Measurements from ENCODE around the gene LRP8. TPM values are rescaled to one million over a fixed set of nuclear protein-coding genes. Genes with fewer than 3 reads are reported as not detected.
"Not testable (repeated sequence)": the region's sequence is repeated elsewhere in the genome, so short reads cannot be mapped to it uniquely, and the experiment has no call there.

LRP8 gene
- total RNA-seq, 1 experiment from 2014 or later, result 28.6 TPM

DNA sequence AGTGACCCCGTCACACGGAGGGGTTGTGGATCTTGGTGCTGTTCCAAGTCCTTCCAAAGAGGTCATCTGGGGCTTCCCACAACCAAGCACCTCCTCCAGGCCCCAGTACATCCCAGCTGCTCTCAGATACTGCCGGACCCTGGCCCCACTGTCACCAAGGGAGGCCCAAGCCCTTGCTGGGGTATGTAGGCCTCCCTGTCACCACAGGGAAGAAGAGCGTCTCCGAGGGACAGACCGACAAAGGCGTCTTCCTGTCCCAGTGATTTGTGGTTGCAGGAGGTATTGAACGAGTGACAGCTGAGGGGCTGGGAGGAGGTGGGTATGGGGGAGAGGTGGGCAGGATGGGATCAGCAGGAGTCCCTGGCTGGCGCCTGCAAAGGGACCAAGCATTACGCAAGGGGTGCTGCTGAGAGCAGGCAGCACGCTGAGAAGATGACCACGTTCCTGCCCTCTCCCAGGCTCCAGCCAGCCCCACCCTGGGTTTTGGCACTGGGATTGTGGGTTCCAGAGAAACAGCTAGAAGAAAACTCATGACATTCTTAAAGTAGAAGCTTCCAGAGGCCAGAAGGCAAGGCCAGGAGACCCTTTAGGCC lies 29.7 kb downstream of the LRP8 start:
- in situ Hi-C loops (cut with HindIII; ENCODE audit: low pct_unique_long_range_greater_than_20kb, low sequenced_read_pairs), result no loop called here
- DNase-seq (ENCODE audit: low read depth, low spot score), result no peak

GRCh38 chr1:53297195-53297594 lies 30.7 kb downstream of the LRP8 start:
- in situ Hi-C loops (cut with HindIII; ENCODE audit: low pct_unique_long_range_greater_than_20kb, low sequenced_read_pairs), result no loop called here
- no peak for DNase-seq (ENCODE audit: low read depth, low spot score)

DNA sequence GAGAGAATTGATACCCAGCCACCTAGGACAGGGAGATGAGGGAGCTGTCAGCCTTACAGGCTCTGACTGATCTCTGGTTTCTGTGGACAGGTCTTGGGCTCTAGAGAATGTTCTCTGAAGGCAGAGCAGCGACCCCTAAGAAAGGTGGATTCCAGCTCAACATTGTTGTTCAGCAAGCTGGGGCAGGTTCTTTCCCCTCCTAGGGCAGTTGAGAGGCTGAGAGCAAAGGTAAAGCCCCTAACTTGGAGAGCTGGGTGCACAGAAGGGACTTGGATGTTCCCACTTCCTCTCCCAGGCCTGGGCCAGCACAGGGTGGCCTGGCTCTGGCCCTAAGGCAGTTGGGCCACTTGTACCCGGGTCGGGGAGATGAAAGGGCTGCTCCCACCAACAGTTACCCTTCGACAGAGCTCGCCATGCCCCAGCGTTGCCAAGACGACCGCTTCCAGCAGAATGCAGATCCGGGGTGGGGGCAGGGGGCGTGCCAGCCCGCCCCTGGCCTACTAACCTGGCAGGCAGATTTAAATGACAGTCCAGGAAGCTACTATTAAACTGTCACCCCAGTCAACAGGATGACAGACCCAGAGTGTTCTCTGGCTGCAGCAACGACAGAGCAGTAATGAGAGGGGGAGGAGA lies 31.6 kb downstream of the LRP8 start:
- no peak for DNase-seq (ENCODE audit: low read depth, low spot score)

DNA sequence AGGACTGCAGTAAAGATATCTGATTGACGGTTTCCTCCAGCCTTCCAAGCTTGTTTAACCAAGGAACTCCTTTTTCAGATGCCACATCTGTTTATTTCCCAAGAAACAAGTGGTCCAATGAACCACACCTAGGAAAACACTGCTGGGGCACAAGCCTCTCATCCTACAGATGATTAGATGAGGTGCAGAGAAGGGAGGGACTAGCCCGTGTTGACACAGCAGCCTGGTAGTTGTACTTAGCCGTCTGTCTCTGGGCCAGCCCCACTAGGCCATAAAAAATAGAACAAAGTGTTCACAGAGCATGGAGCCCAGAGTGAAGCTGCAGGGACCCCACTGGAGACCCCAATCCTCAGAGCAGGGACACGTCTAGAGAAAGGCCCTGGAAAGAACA lies 32.1 kb downstream of the LRP8 start:
- in situ Hi-C loops (cut with HindIII; ENCODE audit: low pct_unique_long_range_greater_than_20kb, low sequenced_read_pairs), result no loop called here
- DNase-seq (ENCODE audit: low read depth, low spot score), result no peak

More for the DNA sequence above, 31.6 kb downstream of the LRP8 start:
- in situ Hi-C loops (cut with HindIII; ENCODE audit: low pct_unique_long_range_greater_than_20kb, low sequenced_read_pairs), result no loop called here

DNA sequence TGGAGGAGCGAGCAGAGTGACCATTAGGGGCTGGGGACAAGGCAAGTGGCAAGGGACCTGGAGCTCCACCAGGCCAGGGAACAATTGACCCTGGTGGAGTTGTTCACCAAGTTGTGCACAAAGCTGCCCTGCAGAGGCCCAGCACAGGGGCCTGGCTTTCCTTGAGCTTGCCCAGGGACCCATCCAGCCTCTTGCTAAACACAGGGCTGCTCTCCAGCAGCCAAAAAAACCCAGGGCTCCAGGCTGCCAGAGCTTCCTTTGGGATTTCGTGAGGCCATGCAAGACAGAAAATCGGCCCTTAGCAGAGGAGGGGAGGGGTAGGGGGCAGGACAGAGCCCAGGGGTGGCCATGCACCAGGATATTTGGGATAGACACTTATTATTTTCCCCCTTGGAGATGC lies 32.6 kb downstream of the LRP8 start:
- in situ Hi-C loops (cut with HindIII; ENCODE audit: low pct_unique_long_range_greater_than_20kb, low sequenced_read_pairs), result no loop called here
- no peak for DNase-seq (ENCODE audit: low read depth, low spot score)

- in situ Hi-C loops (cut with HindIII; ENCODE audit: low pct_unique_long_range_greater_than_20kb, low sequenced_read_pairs), result no loop called here
- DNase-seq (ENCODE audit: low read depth, low spot score), result no peak
Measured at GRCh38 chr1:53294567-53294966, 33.3 kb downstream of the LRP8 start.

DNA sequence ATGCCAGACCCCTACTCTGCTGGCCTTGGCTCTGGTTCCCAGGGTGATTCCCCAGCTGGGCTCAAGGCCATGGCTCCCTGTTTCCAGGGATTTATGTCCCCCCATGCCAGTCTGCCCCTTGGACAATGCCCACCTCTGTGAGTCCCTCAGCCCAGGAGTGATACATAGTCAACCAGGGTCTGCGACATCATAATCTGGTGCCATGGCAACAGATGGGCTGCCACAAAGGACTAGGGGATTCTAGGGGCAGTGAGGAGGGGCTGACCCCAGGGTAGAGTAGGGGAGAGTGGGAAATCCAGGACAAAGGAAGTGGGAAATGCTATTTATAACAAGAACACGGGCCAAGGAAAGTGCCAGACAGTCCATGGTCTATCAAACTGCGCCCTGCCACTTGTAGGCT lies 33.8 kb downstream of the LRP8 start:
- no peak for DNase-seq (ENCODE audit: low read depth, low spot score)
- in situ Hi-C loops (cut with HindIII; ENCODE audit: low pct_unique_long_range_greater_than_20kb, low sequenced_read_pairs), result no loop called here

GRCh38 chr1:53293123-53293522 lies 34.7 kb downstream of the LRP8 start:
- no peak for DNase-seq (ENCODE audit: low read depth, low spot score)
- in situ Hi-C loops (cut with HindIII; ENCODE audit: low pct_unique_long_range_greater_than_20kb, low sequenced_read_pairs), result no loop called here

GRCh38 chr1:53292690-53293089 lies 35.2 kb downstream of the LRP8 start:
- in situ Hi-C loops (cut with HindIII; ENCODE audit: low pct_unique_long_range_greater_than_20kb, low sequenced_read_pairs), result no loop called here
- DNase-seq (ENCODE audit: low read depth, low spot score), result no peak

DNA sequence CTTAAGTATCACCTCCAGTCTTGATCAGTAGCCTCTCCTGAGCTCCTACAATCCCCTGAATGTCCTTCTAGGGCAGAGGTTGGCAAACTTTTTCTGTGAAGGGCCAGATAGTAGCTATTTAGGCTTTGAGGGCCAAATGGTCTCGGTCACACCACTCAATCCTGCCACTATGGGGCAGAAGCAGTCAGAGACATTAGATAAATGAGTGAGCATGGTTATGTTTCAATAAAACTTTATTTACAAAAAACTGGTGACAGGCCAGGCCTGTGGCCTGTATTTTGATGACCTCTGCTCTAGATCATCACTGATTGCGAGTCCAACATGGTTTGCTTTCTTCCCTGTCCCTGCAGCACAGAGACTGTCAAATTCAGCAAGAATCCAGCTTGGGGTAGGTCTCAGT lies 36.3 kb downstream of the LRP8 start:
- DNase-seq (ENCODE audit: low read depth, low spot score), result peak; percentile 30
- in situ Hi-C loops (cut with HindIII; ENCODE audit: low pct_unique_long_range_greater_than_20kb, low sequenced_read_pairs), result no loop called here

DNA sequence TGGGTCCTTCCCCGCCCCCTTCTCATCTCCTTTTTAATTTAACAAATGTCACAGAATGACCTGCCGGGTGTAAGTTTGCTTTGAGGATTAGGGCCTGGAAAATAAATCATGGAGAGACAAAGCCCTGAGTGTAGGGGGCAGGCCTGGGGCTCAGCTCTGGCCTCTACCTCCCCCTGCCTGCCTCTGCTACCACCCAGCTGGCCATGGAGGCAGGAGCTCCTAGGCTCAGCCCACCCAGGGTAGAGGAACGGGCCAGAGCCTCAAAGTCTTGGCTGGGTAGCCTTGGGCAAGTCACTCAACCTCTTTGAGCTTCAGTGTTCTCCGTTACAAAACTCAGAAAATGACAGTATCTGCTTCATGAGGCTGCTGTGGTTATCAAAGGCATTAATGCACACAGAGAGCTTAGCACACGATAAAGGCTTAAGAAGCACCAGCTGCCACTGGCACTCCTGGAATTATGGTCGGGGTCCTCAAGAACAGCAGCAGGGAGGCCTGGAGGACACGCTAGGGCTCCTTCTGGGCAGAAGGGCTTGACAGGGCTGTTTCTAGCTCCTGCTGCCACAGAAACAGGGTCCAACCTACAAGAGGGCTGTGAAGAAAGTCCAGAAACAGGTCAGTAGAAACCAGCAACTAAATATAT lies 39.0 kb downstream of the LRP8 start:
- no peak for DNase-seq (ENCODE audit: low read depth, low spot score)
- in situ Hi-C loops (cut with HindIII; ENCODE audit: low pct_unique_long_range_greater_than_20kb, low sequenced_read_pairs), result no loop called here

DNA sequence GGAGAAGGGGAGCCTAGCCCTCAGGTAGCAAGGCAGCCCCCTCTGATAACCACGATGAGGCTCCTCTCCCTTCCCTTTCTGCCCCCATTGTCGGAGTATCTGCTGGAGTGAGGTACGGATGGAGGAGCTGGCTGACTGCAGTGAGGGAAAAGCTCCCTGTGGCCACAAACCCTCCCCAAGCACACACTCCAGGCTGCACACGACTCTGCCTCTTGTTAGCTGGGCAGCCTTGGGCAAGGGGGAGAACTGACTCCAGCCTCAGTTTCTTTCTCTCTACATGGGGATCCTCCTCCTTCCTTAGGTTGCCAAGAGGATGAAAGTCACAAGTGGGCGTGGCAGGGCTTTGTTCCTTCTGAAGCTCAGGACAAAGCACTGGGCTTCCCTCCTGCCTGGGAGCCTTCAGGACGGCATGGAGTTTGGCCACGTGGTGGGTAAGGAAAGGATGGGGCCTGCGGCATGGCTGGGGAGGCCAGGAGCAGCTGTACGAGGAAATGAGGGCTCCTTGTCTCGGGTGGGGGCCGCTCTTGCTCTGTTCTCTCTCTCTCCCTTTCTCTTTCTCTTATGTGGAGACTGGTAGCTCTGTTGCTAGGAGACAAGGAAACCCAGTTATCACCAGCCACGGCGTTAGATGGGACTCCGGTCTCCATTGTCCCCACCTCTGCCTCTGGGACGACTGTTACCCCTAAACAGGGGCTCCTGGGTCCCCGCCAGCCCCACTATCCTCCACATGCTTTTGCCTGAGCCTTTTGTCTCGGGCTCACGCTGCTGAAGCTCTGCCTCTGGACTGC lies 39.7 kb downstream of the LRP8 start:
- in situ Hi-C loops (cut with HindIII; ENCODE audit: low pct_unique_long_range_greater_than_20kb, low sequenced_read_pairs), result no loop called here
- DNase-seq (ENCODE audit: low read depth, low spot score), result no peak

DNA sequence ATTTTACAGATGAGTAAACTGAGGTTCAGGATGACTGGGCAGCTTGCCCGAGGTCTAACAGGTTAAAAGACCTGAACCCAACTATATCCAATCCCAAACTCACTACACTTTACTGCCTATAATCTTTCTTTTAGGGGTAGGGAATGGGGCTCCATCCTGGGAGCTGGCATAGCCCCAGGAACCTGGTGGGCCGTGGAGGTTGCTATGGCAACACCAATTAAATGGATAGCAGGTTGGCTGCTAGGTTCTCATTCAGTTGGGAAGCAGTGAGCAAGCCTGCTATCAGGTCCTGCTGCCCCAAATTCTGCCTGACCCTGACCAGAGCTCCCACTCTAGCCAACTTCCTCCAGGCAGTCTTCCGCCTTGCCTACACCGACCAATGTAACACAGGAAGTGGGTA lies 40.9 kb downstream of the LRP8 start:
- in situ Hi-C loops (cut with HindIII; ENCODE audit: low pct_unique_long_range_greater_than_20kb, low sequenced_read_pairs), result no loop called here
- DNase-seq (ENCODE audit: low read depth, low spot score), result no peak

DNA sequence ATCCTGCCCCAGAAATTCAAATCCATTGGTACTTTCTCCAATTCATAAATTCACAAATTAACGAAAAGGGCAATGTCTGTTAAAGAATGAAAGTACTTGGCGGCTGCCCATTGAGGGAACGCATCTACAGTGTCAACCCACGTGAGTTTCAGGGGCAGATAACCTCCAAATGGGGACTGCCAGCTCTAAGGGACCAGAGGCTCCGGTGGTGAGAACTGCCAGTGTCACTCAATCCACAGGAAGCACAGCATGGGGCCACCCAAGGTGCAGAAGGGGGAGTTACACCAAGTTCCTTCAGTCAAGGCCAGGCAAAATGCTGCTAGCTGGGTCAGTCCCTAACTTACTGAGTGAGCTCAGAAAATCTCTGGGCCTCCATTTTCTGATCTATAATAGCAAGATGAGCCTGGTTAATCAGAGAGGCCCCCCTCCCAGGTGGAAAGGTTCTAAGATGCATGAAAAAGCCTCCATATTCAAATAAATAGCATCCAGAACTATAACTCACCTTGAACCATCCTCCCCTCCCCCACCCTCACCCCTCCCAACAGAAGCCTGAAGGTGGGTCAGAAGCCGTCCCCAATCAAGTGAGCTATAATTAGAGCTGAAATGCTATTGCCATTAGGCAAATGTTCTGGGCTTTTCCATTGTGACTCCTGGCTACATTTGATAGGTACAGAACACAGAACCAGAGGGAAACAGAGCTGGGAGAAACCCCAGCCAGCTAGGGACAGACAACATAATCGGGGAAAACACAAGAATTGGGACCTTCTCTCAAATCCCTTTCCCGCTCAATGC lies 41.7 kb downstream of the LRP8 start:
- no peak for DNase-seq (ENCODE audit: low read depth, low spot score)
- in situ Hi-C loops (cut with HindIII; ENCODE audit: low pct_unique_long_range_greater_than_20kb, low sequenced_read_pairs), result no loop called here

GRCh38 chr1:53285546-53285945 lies 42.3 kb downstream of the LRP8 start:
- in situ Hi-C loops (cut with HindIII; ENCODE audit: low pct_unique_long_range_greater_than_20kb, low sequenced_read_pairs), result no loop called here
- no peak for DNase-seq (ENCODE audit: low read depth, low spot score)

- in situ Hi-C loops (cut with HindIII; ENCODE audit: low pct_unique_long_range_greater_than_20kb, low sequenced_read_pairs), result no loop called here
- no peak for DNase-seq (ENCODE audit: low read depth, low spot score)
Measured at GRCh38 chr1:53284224-53285020, 43.4 kb downstream of the LRP8 start.

DNA sequence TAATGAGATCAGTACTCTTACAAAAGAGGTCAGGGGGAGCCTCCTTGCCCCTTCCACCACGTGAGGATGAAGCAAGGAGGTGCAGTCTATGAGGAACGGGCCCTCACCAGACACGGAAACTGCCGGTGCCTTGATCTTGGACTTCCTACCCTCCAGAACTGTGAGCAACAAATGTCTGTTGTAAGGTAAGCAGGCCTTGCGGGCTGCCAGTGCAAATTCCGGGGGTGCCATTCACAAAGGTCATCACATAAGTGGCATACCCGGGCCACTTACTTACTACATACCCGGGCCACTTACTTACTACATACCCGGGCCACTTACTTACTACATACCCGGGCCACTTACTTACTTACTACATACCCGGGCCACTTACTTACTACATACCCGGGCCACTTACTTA lies 44.7 kb downstream of the LRP8 start:
- in situ Hi-C loops (cut with HindIII; ENCODE audit: low pct_unique_long_range_greater_than_20kb, low sequenced_read_pairs); DNase-seq (ENCODE audit: low read depth, low spot score): not testable (repeated sequence)
